ENCODE results near the gene RBKS.
"Not testable (repeated sequence)": the region's sequence is repeated elsewhere in the genome, so short reads cannot be mapped to it uniquely, and the experiment has no call there.

RBKS gene

GRCh38 chr2:27756091-27756490 is 134.1 kb downstream of the RBKS start:
- no peak for DNase-seq

- no peak for DNase-seq
Measured at GRCh38 chr2:27754831-27755230, 135.4 kb downstream of the RBKS start.

GRCh38 chr2:27754138-27754588 is 136.0 kb downstream of the RBKS start:
- peak; percentile 65 for DNase-seq

- DNase-seq, result peak; percentile 76
Measured at GRCh38 chr2:27752551-27753237, 137.5 kb downstream of the RBKS start.

- no peak for DNase-seq
Measured at GRCh38 chr2:27751377-27751776, 138.8 kb downstream of the RBKS start.

- not testable (repeated sequence) for DNase-seq
Measured at GRCh38 chr2:27748803-27749554, 141.2 kb downstream of the RBKS start.

GRCh38 chr2:27747827-27748352 is 142.3 kb downstream of the RBKS start:
- DNase-seq, result no peak

GRCh38 chr2:27746325-27746724 is 143.9 kb downstream of the RBKS start:
- no peak for DNase-seq

- not testable (repeated sequence) for DNase-seq
Measured at GRCh38 chr2:27745494-27745893, 144.7 kb downstream of the RBKS start.

- no peak for DNase-seq
Measured at GRCh38 chr2:27742571-27742970, 147.6 kb downstream of the RBKS start.

GRCh38 chr2:27741673-27742072 is 148.5 kb downstream of the RBKS start:
- DNase-seq, result no peak

GRCh38 chr2:27739058-27739373 is 151.2 kb downstream of the RBKS start:
- DNase-seq, result no peak

- no peak for DNase-seq
Measured at GRCh38 chr2:27738349-27739057, 151.7 kb downstream of the RBKS start.

GRCh38 chr2:27737676-27738348 is 152.4 kb downstream of the RBKS start:
- no peak for DNase-seq

- no peak for DNase-seq
Measured at GRCh38 chr2:27736890-27737204, 153.3 kb downstream of the RBKS start.

- no peak for DNase-seq
Measured at GRCh38 chr2:27736031-27736889, 153.9 kb downstream of the RBKS start.

GRCh38 chr2:27735263-27735904 is 154.8 kb downstream of the RBKS start:
- DNase-seq, result no peak

GRCh38 chr2:27734305-27734704 is 155.9 kb downstream of the RBKS start:
- DNase-seq, result no peak
